Esophagus (tissue), 2 donors: ENCODE results near the gene IL26. TPM values are rescaled to one million over a fixed set of nuclear protein-coding genes. Genes with fewer than 3 reads are reported as not detected.

ENCODE experiments used
- H3K27ac ChIP-seq, 2 donors: one replicate each; pipeline ENCODE4 v1.5.1; 2013; ENCODE audit warnings: low read depth in 2 of 2, mild to moderate bottlenecking in 2 of 2, inconsistent platforms in 1 of 2, low read length in 1 of 2, moderate library complexity in 1 of 2
- H3K27me3 ChIP-seq, 2 donors: one replicate each; pipeline ENCODE4 v1.6.1; 2013; ENCODE audit warnings: low read length in 2 of 2, control low read depth in 1 of 2, mild to moderate bottlenecking in 1 of 2; ENCODE audit not compliant: insufficient read depth in 2 of 2, control insufficient read depth in 1 of 2
- H3K36me3 ChIP-seq, 2 donors: one replicate each; pipeline ENCODE4 v1.6.1; 2013; ENCODE audit warnings: low read length in 1 of 2; ENCODE audit not compliant: control insufficient read depth in 2 of 2, insufficient read depth in 2 of 2
- H3K4me1 ChIP-seq, 2 donors: one replicate each; pipeline ENCODE4 v1.6.1; 2013; ENCODE audit warnings: low read length in 1 of 2; ENCODE audit not compliant: control insufficient read depth in 2 of 2, insufficient read depth in 2 of 2
- H3K4me3 ChIP-seq, 2 donors: one replicate each; pipeline ENCODE4 v1.5.1; 2013; ENCODE audit warnings: low read length in 2 of 2, mild to moderate bottlenecking in 2 of 2, low read depth in 1 of 2, moderate library complexity in 1 of 2
- H3K9me3 ChIP-seq, 2 donors: one replicate each; pipeline ENCODE4 v1.6.1; 2013; ENCODE audit warnings: mild to moderate bottlenecking in 2 of 2, low read depth in 1 of 2, low read length in 1 of 2, moderate library complexity in 1 of 2; ENCODE audit not compliant: control insufficient read depth in 2 of 2, insufficient read depth in 1 of 2
- WGBS, 2 donors: extraction: QIAGEN DNeasy Blood & Tissue Kit; methylation state at CpG; one replicate each; pipeline ENCODE4 v1.1.7; 2013; 5-methylcytosine and 5-hydroxymethylcytosine counted together
- polyA plus RNA-seq, 2 donors: library from polyadenylated mRNA; stranded (reverse); fragments of 200-250 nt; gene quantifications; one replicate each; pipeline ENCODE4 v1.2.3, GENCODE V29; 2013
- donor health status: healthy with polysubstance abuse.
- donor health status: Bipolar disorder and iron deficiency.

Gene IL26
- polyA plus RNA-seq, 2 donors = 0.06 TPM; not detected in 1

- 41 to 46% methylated on average over 1 of the region's 1 CpG for WGBS, 2 donors
Measured at GRCh38 chr12:68154779-68155178, 70.8 kb downstream of the IL26 start.

More at GRCh38 chr12:68154779-68155178, 70.8 kb downstream of the IL26 start:
- no peaks in the 10 kb centered on the region for H3K4me1 ChIP-seq
- no peaks in the 10 kb centered on the region for H3K9me3 ChIP-seq
- H3K27ac ChIP-seq = no peak overlapping the region
- no peak overlapping the region for H3K4me3 ChIP-seq
- H3K27me3 ChIP-seq = peaks cover 0 to 2% of the 10 kb centered on the region in 2 donors
- H3K36me3 ChIP-seq = no peaks in the 10 kb centered on the region

Other genes starting within 250 kb of the IL26 start
- not detected for gene IFNG-AS1, start 236.4 kb downstream of the IL26 start, polyA plus RNA-seq
- gene IFNG, start 66.1 kb downstream of the IL26 start, polyA plus RNA-seq = not detected
- under 1 TPM in 1 of 2 donors, not detected in 1; 0.36 TPM for gene IL22, start 27.8 kb upstream of the IL26 start, polyA plus RNA-seq
- gene MDM1, start 106.6 kb upstream of the IL26 start, polyA plus RNA-seq = 1 to 10 TPM; 4.8 to 8.2 TPM